ENCODE results near the gene GRPR. TPM values are rescaled to one million over a fixed set of nuclear protein-coding genes. Genes with fewer than 3 reads are reported as not detected.

GRPR gene
- total RNA-seq, 5 donors from 2014 or later (not counting 1 experiment from before 2014, with no cell fraction given): 0.16 to 0.32 TPM; not detected in 3

DNA sequence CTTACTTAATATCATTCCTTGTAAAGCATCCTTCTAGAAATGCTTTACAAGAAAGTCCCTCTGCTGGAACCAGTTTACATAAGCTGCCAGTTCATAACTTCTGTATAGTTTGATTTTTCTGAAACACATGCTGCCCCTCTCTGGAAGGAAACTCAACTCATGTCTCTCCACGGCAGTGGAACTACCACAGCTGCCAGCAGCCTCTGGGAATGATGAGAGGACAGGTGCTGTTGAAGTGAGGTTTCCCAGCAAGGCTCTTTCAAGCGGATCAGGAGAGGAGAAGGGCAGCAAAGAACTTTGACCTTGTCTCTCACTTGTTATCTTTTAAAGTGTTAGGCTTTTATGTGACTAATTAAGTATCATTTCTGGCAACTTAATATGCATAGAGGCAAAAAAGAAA lies 7.3 kb downstream of the GRPR start:
- no peak for DNase-seq
- Histone ChIP-seq H3K27ac (ENCODE audit: low read length) (no peak overlapping the region), H3K27me3 (replicated peaks in 1 of 2; ENCODE audit: control insufficient read depth in 2 of 2, extremely low read depth in 1 of 2, insufficient read depth in 2 of 2, low read length in 1 of 2) (no peaks in the 10 kb centered on the region), H3K4me3 (ENCODE audit: control insufficient read depth in 1 of 2, extremely low read depth in 1 of 2, low read length in 1 of 2) (no peak overlapping the region), H3K36me3 (ENCODE audit: control insufficient read depth in 2 of 2, extremely low read depth in 1 of 2, insufficient read depth in 1 of 2, low read length in 1 of 2) (no peaks in the 10 kb centered on the region), H3K9me3 (no peaks in the 10 kb centered on the region), H3K4me1 (ENCODE audit: control insufficient read depth in 1 of 2, extremely low read depth in 1 of 2, insufficient read depth in 2 of 2, low read length in 2 of 2) (no peaks in the 10 kb centered on the region)
- no peak for ATAC-seq (replicated peaks in 1 of 4)
- CTCF ChIA-PET: no interaction called here
- Mint-ChIP-seq H3K4me1 (no peaks in the 10 kb centered on the region), H3K9me3 (no peaks in the 10 kb centered on the region), H3K27me3 (peaks cover 8 to 37% of the 10 kb centered on the region in 2 donors), H3K4me3 (no peak overlapping the region), H3K36me3 (no peaks in the 10 kb centered on the region), H3K27ac (no peak overlapping the region)
- WGBS (ENCODE audit: insufficient coverage): no CpG with 5 or more reads among the region's 2 CpGs
- POLR2A ChIA-PET: no interaction called here

DNA sequence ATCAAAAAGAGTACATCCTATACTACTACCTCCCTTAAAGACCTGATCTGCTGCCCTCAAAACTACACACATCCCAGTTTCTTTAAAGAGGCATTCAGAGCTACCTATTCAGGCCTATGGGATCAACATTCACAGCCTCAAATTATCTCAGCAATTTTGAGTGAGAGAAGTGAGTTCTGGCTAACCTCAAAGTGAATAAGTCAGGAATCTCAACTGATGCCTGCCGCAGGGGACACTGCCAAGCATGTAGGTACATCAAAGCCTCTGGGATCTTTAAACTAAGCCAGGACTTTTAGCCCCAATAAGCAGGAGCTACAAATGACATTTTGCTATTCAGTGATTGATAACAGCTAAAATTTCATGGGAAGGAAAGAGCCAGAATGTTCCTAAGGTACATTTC lies 11.6 kb downstream of the GRPR start:
- Histone ChIP-seq H3K36me3 (ENCODE audit: control insufficient read depth in 2 of 2, extremely low read depth in 1 of 2, insufficient read depth in 1 of 2, low read length in 1 of 2) (no peaks in the 10 kb centered on the region), H3K27me3 (replicated peaks in 1 of 2; ENCODE audit: control insufficient read depth in 2 of 2, extremely low read depth in 1 of 2, insufficient read depth in 2 of 2, low read length in 1 of 2) (no peaks in the 10 kb centered on the region), H3K4me3 (ENCODE audit: control insufficient read depth in 1 of 2, extremely low read depth in 1 of 2, low read length in 1 of 2) (no peak overlapping the region), H3K27ac (ENCODE audit: low read length) (no peak overlapping the region), H3K9me3 (no peaks in the 10 kb centered on the region), H3K4me1 (ENCODE audit: control insufficient read depth in 1 of 2, extremely low read depth in 1 of 2, insufficient read depth in 2 of 2, low read length in 2 of 2) (no peaks in the 10 kb centered on the region)
- ChIA-PET POLR2A (no interaction called here), CTCF (interaction anchor here in 1 of 2 donors (0.6 kb wide), 1 partner anchor 18 kb away, joined by 4 read pairs; no protein-coding TSS in a partner anchor)
- H3K4me3 Mint-ChIP-seq: no peak overlapping the region
- no peak for ATAC-seq (replicated peaks in 1 of 4)
- DNase-seq: no peak
- no peaks in the 10 kb centered on the region for H3K9me3 Mint-ChIP-seq
- H3K27me3 Mint-ChIP-seq: peaks cover 6 to 32% of the 10 kb centered on the region in 2 donors
- H3K27ac Mint-ChIP-seq: no peak overlapping the region
- H3K4me1 Mint-ChIP-seq: no peaks in the 10 kb centered on the region
- no CpG with 5 or more reads among the region's 1 CpG for WGBS (ENCODE audit: insufficient coverage)
- no peaks in the 10 kb centered on the region for H3K36me3 Mint-ChIP-seq

DNA sequence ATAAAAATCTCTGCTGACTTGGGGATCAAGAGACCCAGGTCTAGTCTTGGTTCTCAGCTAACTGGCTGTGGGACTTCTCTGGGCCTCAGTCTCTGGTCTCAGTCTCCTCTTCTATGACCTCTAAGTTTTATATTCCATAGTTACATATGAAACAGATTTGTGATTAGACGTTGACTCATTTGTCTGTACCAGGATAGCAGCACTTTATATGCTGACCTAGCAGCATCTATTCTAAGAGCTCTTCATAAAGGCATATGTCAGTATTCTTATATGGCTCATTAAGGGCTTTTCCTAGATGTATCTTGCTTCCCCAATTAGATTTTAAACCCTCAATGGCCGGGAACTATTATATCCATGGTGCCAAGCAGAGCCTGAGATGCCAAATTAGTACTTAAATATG lies 12.7 kb downstream of the GRPR start:
- Mint-ChIP-seq H3K9me3 (no peaks in the 10 kb centered on the region), H3K27me3 (peaks cover 6 to 34% of the 10 kb centered on the region in 2 donors), H3K27ac (no peak overlapping the region), H3K36me3 (no peaks in the 10 kb centered on the region), H3K4me3 (no peak overlapping the region), H3K4me1 (no peaks in the 10 kb centered on the region)
- Histone ChIP-seq H3K27ac (ENCODE audit: low read length) (no peak overlapping the region), H3K9me3 (no peaks in the 10 kb centered on the region), H3K4me1 (ENCODE audit: control insufficient read depth in 1 of 2, extremely low read depth in 1 of 2, insufficient read depth in 2 of 2, low read length in 2 of 2) (no peaks in the 10 kb centered on the region), H3K4me3 (ENCODE audit: control insufficient read depth in 1 of 2, extremely low read depth in 1 of 2, low read length in 1 of 2) (no peak overlapping the region), H3K27me3 (replicated peaks in 1 of 2; ENCODE audit: control insufficient read depth in 2 of 2, extremely low read depth in 1 of 2, insufficient read depth in 2 of 2, low read length in 1 of 2) (no peaks in the 10 kb centered on the region), H3K36me3 (ENCODE audit: control insufficient read depth in 2 of 2, extremely low read depth in 1 of 2, insufficient read depth in 1 of 2, low read length in 1 of 2) (no peaks in the 10 kb centered on the region)
- ChIA-PET CTCF (no interaction called here), POLR2A (no interaction called here)
- DNase-seq: no peak
- no CpG with 5 or more reads among the region's 2 CpGs for WGBS (ENCODE audit: insufficient coverage)
- ATAC-seq (replicated peaks in 1 of 4): no peak

DNA sequence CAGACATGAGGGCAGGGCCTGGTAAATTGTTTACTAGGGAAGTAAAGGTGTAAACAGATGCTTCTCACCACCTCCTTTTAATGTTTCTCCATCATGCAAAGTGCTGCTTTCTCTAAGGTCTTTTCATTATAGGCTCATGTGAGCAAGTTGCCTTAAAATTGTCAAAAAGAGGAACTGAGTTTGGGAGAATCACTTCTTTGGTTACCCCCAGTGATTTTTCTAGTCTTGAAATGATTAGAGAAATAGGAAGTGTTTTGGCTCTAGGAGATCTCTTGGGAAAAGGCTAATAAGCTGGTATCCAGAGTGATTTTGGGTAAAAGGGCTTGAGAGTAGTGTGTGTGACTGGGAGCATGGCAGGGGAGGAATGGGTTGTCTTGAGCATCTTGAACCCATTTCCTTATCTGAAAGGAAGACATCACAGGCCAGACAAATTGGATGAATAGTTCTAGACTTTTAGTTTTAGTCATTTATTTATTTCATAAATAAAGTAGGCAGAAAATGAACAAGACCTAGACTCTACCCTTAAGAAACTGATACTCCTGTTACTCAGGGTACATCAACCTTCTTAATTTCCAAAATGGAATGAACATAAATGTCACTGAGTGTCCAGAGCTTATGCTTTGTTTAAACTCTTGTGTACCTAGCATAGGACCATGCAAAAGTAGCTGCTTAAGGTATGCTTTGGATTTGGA lies 14.2 kb downstream of the GRPR start:
- Histone ChIP-seq H3K36me3 (ENCODE audit: control insufficient read depth in 2 of 2, extremely low read depth in 1 of 2, insufficient read depth in 1 of 2, low read length in 1 of 2) (no peaks in the 10 kb centered on the region), H3K27me3 (replicated peaks in 1 of 2; ENCODE audit: control insufficient read depth in 2 of 2, extremely low read depth in 1 of 2, insufficient read depth in 2 of 2, low read length in 1 of 2) (no peaks in the 10 kb centered on the region), H3K4me1 (ENCODE audit: control insufficient read depth in 1 of 2, extremely low read depth in 1 of 2, insufficient read depth in 2 of 2, low read length in 2 of 2) (no peaks in the 10 kb centered on the region), H3K9me3 (no peaks in the 10 kb centered on the region), H3K27ac (ENCODE audit: low read length) (no peak overlapping the region), H3K4me3 (ENCODE audit: control insufficient read depth in 1 of 2, extremely low read depth in 1 of 2, low read length in 1 of 2) (no peak overlapping the region)
- Mint-ChIP-seq H3K9me3 (no peaks in the 10 kb centered on the region), H3K27me3 (peaks cover 4 to 27% of the 10 kb centered on the region in 2 donors), H3K36me3 (no peaks in the 10 kb centered on the region), H3K27ac (no peak overlapping the region), H3K4me1 (no peaks in the 10 kb centered on the region), H3K4me3 (no peak overlapping the region)
- POLR2A ChIA-PET: no interaction called here
- CTCF ChIA-PET: interaction anchor here in 1 of 2 donors (1.0 kb wide), 1 partner anchor 15 kb away, joined by 3 read pairs; no protein-coding TSS in a partner anchor
- ATAC-seq (replicated peaks in 1 of 4) (no peak), DNase-seq (no peak)

DNA sequence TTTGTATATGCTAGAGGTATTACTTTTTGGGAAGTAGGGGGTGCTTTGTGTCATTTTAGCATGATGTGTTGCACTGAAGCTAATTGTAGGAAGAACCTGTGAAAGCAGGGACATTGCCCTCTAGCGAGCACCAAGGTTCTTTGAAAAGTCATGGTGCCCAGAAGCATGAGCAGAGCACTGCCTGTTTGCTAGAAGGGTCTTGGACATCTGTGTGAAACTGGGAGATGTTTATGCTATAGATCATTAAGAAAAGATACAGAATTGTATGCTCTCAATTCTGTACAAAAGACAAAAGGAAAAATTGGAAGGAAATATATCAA lies 14.7 kb downstream of the GRPR start:
- H3K27ac ChIP-seq (ENCODE audit: low read length): no peak overlapping the region
- no peaks in the 10 kb centered on the region for H3K4me1 Mint-ChIP-seq
- H3K27ac Mint-ChIP-seq: no peak overlapping the region
- no peaks in the 10 kb centered on the region for H3K9me3 ChIP-seq
- H3K36me3 ChIP-seq (ENCODE audit: control insufficient read depth in 2 of 2, extremely low read depth in 1 of 2, insufficient read depth in 1 of 2, low read length in 1 of 2): no peaks in the 10 kb centered on the region
- H3K4me1 ChIP-seq (ENCODE audit: control insufficient read depth in 1 of 2, extremely low read depth in 1 of 2, insufficient read depth in 2 of 2, low read length in 2 of 2): no peaks in the 10 kb centered on the region
- DNase-seq (peak in 1 of 35 experiments; percentile 6), ATAC-seq (replicated peaks in 1 of 4) (no peak)
- WGBS (ENCODE audit: insufficient coverage): no CpG with 5 or more reads among the region's 1 CpG
- no peak overlapping the region for H3K4me3 ChIP-seq (ENCODE audit: control insufficient read depth in 1 of 2, extremely low read depth in 1 of 2, low read length in 1 of 2)
- POLR2A ChIA-PET: no interaction called here
- H3K9me3 Mint-ChIP-seq: no peaks in the 10 kb centered on the region
- H3K4me3 Mint-ChIP-seq: no peak overlapping the region
- no peaks in the 10 kb centered on the region for H3K36me3 Mint-ChIP-seq
- peaks cover 4 to 32% of the 10 kb centered on the region in 2 donors for H3K27me3 Mint-ChIP-seq
- no peaks in the 10 kb centered on the region for H3K27me3 ChIP-seq (replicated peaks in 1 of 2; ENCODE audit: control insufficient read depth in 2 of 2, extremely low read depth in 1 of 2, insufficient read depth in 2 of 2, low read length in 1 of 2)
- CTCF ChIA-PET: interaction anchor here in 1 of 2 donors (1.0 kb wide), 1 partner anchor 15 kb away, joined by 3 read pairs; no protein-coding TSS in a partner anchor

DNA sequence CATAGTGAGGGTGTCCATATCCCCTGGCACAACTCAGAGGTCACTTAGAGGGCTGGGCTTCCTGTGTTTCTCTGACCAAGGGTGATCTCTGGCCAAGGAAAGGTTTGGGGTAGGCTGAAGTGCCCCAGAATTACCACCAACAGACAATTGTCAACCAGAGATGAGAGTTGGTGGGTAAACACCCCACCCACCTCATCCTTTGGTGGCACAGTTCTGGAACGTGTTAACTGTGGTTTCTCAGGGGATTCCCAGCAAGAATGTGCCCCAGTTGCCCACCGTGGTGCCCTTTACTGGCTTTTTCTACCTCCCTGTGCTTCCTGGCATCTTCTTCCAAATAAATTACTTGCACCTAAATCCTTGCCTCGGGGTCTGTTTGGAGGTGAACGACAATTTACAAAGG lies 17.1 kb downstream of the GRPR start:
- Mint-ChIP-seq H3K9me3 (peaks cover 0 to 4% (median 3%) of the 10 kb centered on the region in 3 donors), H3K4me1 (no peaks in the 10 kb centered on the region), H3K27ac (no peak overlapping the region), H3K27me3 (peaks cover 12 to 40% of the 10 kb centered on the region in 2 donors), H3K36me3 (no peaks in the 10 kb centered on the region), H3K4me3 (no peak overlapping the region)
- Histone ChIP-seq H3K27ac (ENCODE audit: low read length) (no peak overlapping the region), H3K4me1 (ENCODE audit: control insufficient read depth in 1 of 2, extremely low read depth in 1 of 2, insufficient read depth in 2 of 2, low read length in 2 of 2) (no peaks in the 10 kb centered on the region), H3K4me3 (ENCODE audit: control insufficient read depth in 1 of 2, extremely low read depth in 1 of 2, low read length in 1 of 2) (no peak overlapping the region), H3K36me3 (ENCODE audit: control insufficient read depth in 2 of 2, extremely low read depth in 1 of 2, insufficient read depth in 1 of 2, low read length in 1 of 2) (no peaks in the 10 kb centered on the region), H3K9me3 (no peaks in the 10 kb centered on the region), H3K27me3 (replicated peaks in 1 of 2; ENCODE audit: control insufficient read depth in 2 of 2, extremely low read depth in 1 of 2, insufficient read depth in 2 of 2, low read length in 1 of 2) (no peaks in the 10 kb centered on the region)
- no peak for DNase-seq
- no peak for ATAC-seq (replicated peaks in 1 of 4)
- ChIA-PET POLR2A (no interaction called here), CTCF (interaction anchor here in 1 of 2 donors (1.5 kb wide), 1 partner anchor 17 kb away, joined by 3 read pairs; the partner anchor contains the start of gene GRPR)
- WGBS (ENCODE audit: insufficient coverage): 0% methylated on average over 1 of the region's 4 CpGs

DNA sequence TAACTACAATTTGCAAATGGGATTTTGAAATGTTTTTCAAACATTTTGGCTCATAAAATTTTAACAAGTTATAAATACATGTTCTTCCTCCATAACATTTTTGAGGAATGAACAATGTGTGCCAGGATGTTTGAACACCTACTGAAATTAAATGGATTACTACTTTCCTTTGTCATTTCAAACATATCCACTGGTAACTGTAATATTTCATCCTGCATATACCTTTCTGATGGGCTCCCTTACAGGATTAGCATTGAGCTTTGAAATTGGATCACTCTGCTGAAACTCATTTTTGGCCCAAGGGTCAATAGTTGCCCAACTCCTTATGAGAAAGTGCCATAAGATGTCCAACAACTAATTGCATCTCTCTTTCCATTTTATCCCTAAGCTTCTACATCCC lies 17.6 kb downstream of the GRPR start:
- Histone ChIP-seq H3K27ac (ENCODE audit: low read length) (no peak overlapping the region), H3K4me3 (ENCODE audit: control insufficient read depth in 1 of 2, extremely low read depth in 1 of 2, low read length in 1 of 2) (no peak overlapping the region), H3K27me3 (replicated peaks in 1 of 2; ENCODE audit: control insufficient read depth in 2 of 2, extremely low read depth in 1 of 2, insufficient read depth in 2 of 2, low read length in 1 of 2) (no peaks in the 10 kb centered on the region), H3K4me1 (ENCODE audit: control insufficient read depth in 1 of 2, extremely low read depth in 1 of 2, insufficient read depth in 2 of 2, low read length in 2 of 2) (no peaks in the 10 kb centered on the region), H3K36me3 (ENCODE audit: control insufficient read depth in 2 of 2, extremely low read depth in 1 of 2, insufficient read depth in 1 of 2, low read length in 1 of 2) (no peaks in the 10 kb centered on the region), H3K9me3 (no peaks in the 10 kb centered on the region)
- no peak overlapping the region for H3K27ac Mint-ChIP-seq
- ChIA-PET POLR2A (no interaction called here), CTCF (no interaction called here)
- H3K4me1 Mint-ChIP-seq: no peaks in the 10 kb centered on the region
- H3K36me3 Mint-ChIP-seq: no peaks in the 10 kb centered on the region
- peaks cover 0 to 4% (median 3%) of the 10 kb centered on the region in 3 donors for H3K9me3 Mint-ChIP-seq
- H3K27me3 Mint-ChIP-seq: peaks cover 12 to 43% of the 10 kb centered on the region in 2 donors
- no peak overlapping the region for H3K4me3 Mint-ChIP-seq
- ATAC-seq (replicated peaks in 1 of 4): no peak
- DNase-seq: no peak

All from T-cell (primary cell).